Tibial artery (tissue), 4 donors: Measurements from ENCODE around the gene PRCP.

ENCODE experiments used
- DNase-seq, 2 donors: peaks; one replicate each; pipeline ENCODE4 v3.0.0-alpha.2; 2019
- H3K27ac ChIP-seq, 2 donors: fragments of 200-600 bp; sonication (generic) in 1 of 2; 1 replicate in 1 of 2; 2 replicates in 1 of 2; pipeline ENCODE4 v1.5.1; 2018 to 2019; ENCODE audit warnings: mild to moderate bottlenecking in 1 of 2
- H3K27me3 ChIP-seq, 2 donors: fragments of 200-600 bp; sonication (generic) in 1 of 2; one replicate each; pipeline versions ENCODE4 v1.5.1 to v1.6.0; 2016 to 2019
- H3K36me3 ChIP-seq, 3 donors: fragments of 200-600 bp; sonication (generic) in 2 of 3; one replicate each; pipeline ENCODE4 v1.5.1; 2016 to 2019; ENCODE audit warnings: mild to moderate bottlenecking in 2 of 3
- H3K4me1 ChIP-seq, 4 donors: fragments of 200-600 bp; sonication (generic) in 2 of 4; 1 replicate in 3 of 4; 2 replicates in 1 of 4; pipeline ENCODE4 v1.5.1; 2016 to 2019
- H3K4me3 ChIP-seq, 2 donors: fragments of 200-600 bp; sonication (generic) in 1 of 2; 1 replicate in 1 of 2; 2 replicates in 1 of 2; pipeline ENCODE4 v1.5.1; 2018 to 2019; ENCODE audit warnings: mild to moderate bottlenecking in 2 of 2
- H3K9me3 ChIP-seq, 3 donors: fragments of 200-600 bp; sonication (generic) in 1 of 3; one replicate each; pipeline ENCODE4 v1.5.1; 2016 to 2019
- CTCF ChIP-seq, 2 experiments: fragments of 200-600 bp in 1 of 2; fragments of 450-650 bp in 1 of 2; IDR thresholded peaks; one replicate each; pipeline ENCODE4 v1.5.1; 2017 to 2019; ENCODE audit warnings: antibody characterized with exemption in 2 of 2, mild to moderate bottlenecking in 1 of 2, moderate library complexity in 1 of 2
- intact Hi-C: fragments of 100-400 bp; cut with DNase I; formaldehyde crosslinking; loops from one replicate; pipeline ENCODE4 v1.15.0; 2023; ENCODE audit warnings: low total_unique reads

The PRCP gene

DNA sequence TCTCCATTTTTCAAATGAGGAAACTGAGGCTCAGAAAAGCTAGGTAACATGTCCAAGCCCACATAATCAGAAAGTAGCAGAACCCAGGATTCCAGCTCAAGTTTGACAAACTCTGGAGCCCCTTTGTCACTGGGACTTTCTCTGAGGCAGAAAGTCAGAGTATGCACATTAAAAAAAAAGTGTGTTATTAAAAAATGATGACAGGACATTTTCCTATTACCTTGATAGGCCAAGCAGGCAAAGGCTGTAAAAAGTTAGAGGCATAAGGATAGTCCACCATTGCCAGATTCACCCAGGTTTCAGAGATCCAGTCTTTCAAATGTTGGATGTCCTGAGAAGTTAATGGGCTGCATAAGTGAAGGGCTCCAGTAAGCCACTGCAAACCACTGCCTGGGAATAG is 51.4 kb downstream of the PRCP start:
- H3K4me3 ChIP-seq = no peak overlapping the region
- no peaks in the 10 kb centered on the region for H3K9me3 ChIP-seq
- no peak for TF ChIP-seq CTCF (IDR thresholded peaks at IDR 0.05)
- H3K36me3 ChIP-seq = peaks cover 12 to 18% (median 17%) of the 10 kb centered on the region in 3 donors
- intact Hi-C loops = no loop called here
- no peaks in the 10 kb centered on the region for H3K4me1 ChIP-seq
- DNase-seq = no peak
- H3K27ac ChIP-seq = no peak overlapping the region
- no peaks in the 10 kb centered on the region for H3K27me3 ChIP-seq

DNA sequence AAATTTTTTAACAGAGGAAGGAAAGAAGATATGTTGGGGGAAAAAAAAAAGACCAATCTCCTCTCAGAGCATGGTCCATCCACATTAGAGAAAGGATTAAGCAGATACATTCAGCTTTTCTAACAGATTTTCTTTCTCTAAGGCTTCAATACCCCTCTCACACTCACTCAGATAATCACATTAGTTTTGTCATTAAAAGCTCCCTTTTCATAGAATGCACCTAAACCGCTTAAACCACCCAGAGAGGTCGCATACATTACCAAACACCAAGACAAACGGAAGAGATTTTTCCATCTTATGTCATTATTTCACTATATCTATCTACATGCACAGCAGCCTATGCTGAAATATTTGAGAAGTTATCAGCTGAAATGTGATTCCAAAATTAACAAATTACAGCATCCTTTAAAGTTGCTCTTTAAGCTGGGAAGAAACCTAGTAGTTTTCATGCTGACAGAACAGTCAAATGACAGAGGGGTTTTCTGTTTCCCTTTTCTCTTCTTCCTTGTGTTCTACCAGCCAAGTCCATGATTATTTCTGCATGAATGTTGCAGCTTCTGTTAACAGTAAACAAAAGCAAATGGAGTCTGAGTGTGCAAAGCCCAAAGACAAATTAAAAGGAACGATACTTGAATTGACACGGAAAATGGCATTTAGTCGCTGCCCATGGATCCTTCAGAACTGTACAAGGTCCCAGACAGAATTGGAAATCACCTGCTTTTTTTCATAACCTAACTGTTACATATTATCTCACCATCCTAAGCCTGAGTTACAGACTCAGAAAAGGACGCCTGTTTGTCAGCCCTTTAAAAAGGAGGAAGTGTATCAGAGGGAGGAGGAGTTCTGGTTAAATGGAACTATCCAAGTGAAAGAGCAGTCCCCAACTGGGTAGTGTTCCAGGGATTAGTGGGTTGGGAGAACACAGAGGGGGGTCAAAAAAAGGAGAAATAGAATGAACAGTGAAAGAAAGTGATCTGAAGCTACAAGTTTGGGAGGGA is 54.6 kb downstream of the PRCP start:
- no peak for DNase-seq
- Histone ChIP-seq H3K27ac (no peak overlapping the region), H3K36me3 (peaks cover 12 to 18% (median 17%) of the 10 kb centered on the region in 3 donors), H3K4me3 (no peak overlapping the region), H3K9me3 (no peaks in the 10 kb centered on the region), H3K4me1 (no peaks in the 10 kb centered on the region), H3K27me3 (no peaks in the 10 kb centered on the region)
- no peak for TF ChIP-seq CTCF (IDR thresholded peaks at IDR 0.05)
- intact Hi-C loops = no loop called here

DNA sequence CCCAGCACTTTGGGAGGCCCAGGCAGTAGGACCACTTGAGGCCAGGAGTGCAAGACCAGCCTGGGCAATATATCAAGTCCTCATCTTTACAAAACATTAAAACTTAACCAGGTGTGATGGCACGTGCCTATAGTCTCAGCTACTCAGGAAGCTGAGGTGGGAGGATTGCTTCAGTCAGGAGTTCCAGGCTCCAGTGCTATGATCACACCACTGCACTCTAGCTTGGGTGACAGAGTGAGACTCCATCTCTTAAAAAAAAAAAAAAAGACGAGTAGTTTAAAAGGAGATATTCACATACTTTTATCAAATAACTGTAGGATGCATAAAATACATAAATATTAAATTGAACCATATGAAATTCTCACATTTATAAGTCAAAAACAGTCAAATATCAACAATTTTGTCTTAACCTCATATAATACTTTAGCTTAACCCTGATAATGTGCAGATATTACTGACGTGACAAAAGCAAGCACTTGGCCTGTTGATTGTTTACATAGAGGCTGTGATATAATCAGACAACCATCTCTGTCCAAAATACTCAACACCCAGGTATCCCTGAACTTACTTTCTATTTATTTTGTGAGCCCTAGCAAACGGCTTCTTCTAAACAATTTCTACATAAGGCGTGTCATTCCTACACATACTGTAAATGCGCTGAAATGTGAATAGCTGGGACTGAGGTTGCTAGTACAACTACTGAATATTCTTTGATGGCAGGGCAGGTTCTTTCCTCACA is 57.0 kb downstream of the PRCP start:
- H3K4me3 ChIP-seq = no peak overlapping the region
- TF ChIP-seq CTCF (IDR thresholded peaks at IDR 0.05) = no peak
- intact Hi-C loops = no loop called here
- H3K4me1 ChIP-seq = no peaks in the 10 kb centered on the region
- H3K27me3 ChIP-seq = no peaks in the 10 kb centered on the region
- DNase-seq = no peak
- peaks cover 2 to 9% (median 8%) of the 10 kb centered on the region in 3 donors for H3K36me3 ChIP-seq
- H3K27ac ChIP-seq = no peak overlapping the region
- no peaks in the 10 kb centered on the region for H3K9me3 ChIP-seq

DNA sequence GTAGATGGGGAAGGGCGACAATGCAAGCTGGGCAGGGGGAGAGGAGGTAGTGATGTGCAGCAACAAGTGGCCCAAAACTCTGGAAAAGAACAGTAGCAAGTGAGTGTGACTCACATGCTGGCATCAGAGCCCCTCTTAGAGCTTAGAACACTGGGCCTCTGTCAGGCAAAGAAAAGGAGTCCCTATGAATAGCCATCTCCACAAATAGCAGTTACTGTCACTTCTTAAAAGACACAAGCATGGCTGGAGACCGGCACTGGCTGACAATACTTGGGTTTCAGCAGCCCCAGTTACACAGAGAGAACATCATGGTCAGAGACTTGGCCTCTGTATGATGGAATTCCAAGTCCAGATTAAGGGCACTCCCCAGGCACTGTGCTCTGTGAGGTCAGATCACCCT is 58.2 kb downstream of the PRCP start:
- Histone ChIP-seq H3K36me3 (peaks cover 11 to 21% (median 19%) of the 10 kb centered on the region in 3 donors), H3K27ac (no peak overlapping the region), H3K4me1 (no peaks in the 10 kb centered on the region), H3K9me3 (no peaks in the 10 kb centered on the region), H3K27me3 (no peaks in the 10 kb centered on the region), H3K4me3 (no peak overlapping the region)
- TF ChIP-seq CTCF (IDR thresholded peaks at IDR 0.05) = no peak
- intact Hi-C loops = no loop called here
- no peak for DNase-seq

DNA sequence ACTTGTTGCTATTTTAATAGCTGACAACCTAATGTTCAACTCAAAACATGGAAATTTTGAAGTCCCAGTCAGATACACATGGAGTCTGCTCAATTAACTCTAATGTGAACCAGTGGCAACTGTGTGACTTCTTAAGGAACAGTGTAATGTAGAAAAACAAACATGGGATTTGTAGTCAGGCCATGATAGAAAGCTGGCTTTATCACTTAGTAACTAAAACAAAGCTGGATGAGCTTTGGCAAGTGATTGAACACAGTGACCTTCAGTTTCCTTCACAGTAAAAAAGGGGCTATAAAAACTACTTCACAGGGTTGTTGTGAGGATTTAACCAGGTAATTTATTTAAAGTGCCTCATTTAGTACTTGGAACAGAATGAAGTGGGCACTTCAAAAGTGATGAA is 62.6 kb downstream of the PRCP start:
- Histone ChIP-seq H3K36me3 (peaks cover 19 to 49% (median 40%) of the 10 kb centered on the region in 3 donors), H3K4me3 (no peak overlapping the region), H3K27ac (no peak overlapping the region), H3K27me3 (no peaks in the 10 kb centered on the region), H3K4me1 (no peaks in the 10 kb centered on the region), H3K9me3 (no peaks in the 10 kb centered on the region)
- no peak for TF ChIP-seq CTCF (IDR thresholded peaks at IDR 0.05)
- intact Hi-C loops = no loop called here
- no peak for DNase-seq
